DMS53 treated with DMSO at 0.1 percent for 48 hours (cell line): ENCODE data around the gene GRM5.

ENCODE experiments used
- DNase-seq: peaks from one replicate; lab custom pipeline; 2025; ENCODE audit not compliant: unreplicated experiment; lab: John Stamatoyannopoulos, UW

GRM5 gene

DNA sequence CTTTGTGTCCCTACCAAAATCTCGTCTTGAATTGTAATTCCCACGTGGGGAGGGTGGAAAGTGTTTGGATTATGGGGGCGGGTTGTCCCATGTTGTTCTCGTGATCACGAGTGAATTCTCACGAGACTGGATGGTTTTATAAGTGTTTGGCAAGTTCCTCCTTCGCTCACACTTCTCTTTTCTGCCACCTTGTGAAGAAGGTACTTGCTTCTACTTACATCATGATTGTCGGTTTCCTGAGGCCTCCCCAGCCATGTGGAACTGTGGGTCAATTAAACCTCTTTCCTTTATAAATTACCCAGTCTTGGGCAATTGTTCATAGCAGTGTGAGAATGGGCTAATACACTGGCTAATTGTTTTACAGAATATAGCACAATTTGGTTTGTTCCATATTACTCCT is 326.3 kb downstream of the GRM5 start:
- no peak for DNase-seq

GRCh38 chr11:88709567-88709966 is 356.2 kb downstream of the GRM5 start:
- no peak for DNase-seq

DNA sequence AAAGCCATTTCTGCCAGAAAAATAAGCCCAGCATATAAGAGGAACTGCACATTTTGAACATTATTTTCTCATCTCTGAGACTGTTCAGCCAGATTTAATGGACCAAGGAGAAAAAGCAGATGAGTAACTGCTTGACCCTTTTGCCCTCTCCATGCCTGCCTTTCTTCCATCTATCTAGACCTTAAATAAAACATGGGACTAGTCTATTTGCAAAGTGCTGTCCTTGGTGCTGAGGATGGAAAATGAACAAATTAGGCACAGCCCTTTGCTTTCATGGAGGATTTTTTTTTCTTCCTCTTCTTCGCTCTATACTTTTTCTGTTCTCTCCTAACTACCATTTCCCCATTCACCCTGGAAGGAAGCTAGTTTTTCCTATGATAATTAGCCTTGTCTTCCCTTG is 361.3 kb downstream of the GRM5 start:
- no peak for DNase-seq

DNA sequence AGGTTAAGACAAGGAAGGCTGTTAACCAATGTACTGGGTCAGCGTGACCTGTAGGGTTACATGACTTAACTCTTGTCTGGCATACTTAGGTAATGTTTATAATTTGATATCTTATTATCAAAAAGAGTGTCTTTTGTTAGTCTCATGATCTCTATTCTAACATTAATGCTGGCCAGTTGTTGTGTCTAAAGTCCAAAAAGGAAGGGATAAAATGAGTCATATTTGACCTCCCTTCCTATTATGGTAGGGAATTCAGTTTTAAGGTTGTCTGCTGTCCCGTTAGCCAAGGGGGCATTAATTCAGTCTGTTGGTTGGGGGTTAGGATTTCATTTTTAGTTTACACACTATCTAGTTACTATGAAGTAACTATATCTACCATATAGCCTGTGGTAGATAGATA is 364.0 kb downstream of the GRM5 start:
- DNase-seq = no peak

- no peak for DNase-seq
Measured at GRCh38 chr11:88697139-88697538, 368.6 kb downstream of the GRM5 start.

DNA sequence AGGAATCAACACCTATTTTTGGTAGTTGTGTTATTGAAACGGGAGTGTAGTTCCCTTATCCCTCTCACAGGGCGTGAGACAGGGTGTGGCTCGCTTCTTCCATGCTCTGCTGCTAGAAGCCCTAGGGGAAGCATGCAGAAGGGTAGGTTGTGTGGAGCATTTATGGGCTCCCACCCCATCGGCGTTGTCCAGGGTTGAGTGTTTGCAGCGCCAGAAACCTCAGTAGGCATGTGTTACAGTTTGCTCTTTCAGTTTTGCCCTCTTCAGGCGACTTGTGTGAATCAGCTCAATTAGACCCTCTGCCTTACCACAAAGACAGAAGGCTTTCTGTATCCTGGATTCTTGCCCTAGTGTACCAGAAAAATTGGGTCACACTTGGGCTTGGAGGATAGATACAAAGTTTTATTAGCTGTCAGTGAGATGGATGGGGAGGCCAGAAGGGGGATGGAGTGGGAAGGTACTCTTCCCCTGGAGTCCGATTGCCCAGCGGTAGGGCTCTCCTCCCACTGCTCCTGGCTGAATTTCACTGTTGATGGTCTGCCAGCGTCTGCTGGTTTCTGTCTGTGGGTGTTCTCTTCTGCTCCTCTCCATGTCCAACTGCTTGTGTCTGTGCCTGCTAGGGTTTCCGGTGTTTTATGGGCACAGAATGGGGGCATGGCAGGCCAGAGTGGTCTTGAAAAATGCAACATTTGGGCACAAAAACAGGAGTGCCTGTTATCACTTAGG is 369.9 kb downstream of the GRM5 start:
- no peak for DNase-seq

DNA sequence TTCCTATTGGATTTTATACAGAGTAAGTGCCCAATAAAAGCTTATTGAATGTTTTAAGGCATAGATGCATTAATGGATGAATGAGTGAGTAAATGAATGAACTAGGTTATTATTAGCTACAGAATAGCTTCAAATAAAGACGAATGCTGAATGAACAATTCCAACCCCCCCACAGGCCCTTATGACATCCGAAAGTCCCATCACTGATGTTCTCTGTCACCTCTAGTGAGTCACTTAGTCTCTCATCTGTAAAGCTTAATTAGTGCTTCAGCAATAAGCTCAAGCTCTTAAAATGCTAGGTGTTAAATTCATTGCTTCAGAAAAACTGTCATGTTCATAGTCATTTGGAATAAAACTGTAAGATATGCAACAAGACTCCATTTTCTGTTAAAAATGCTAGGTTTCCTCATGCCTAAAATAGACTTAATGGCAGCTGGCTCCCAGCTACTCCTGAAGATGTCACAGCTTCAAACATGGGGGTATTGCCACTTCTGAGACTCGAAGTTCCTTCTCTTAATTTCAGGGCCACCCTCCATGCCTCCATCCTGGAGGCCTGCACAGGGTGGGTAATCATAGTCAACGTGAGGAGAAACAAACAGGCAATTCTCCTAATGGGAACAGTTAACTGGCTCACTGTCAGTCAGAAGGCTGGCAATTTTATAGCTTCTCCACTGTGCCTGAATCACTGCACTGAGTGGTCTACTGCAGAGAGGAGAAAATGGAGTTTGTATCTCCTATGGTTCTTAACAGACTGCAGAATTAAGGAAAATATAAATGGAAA is 373.3 kb downstream of the GRM5 start:
- no peak for DNase-seq

GRCh38 chr11:88689548-88690240 is 376.1 kb downstream of the GRM5 start:
- DNase-seq = peak; percentile 10

DNA sequence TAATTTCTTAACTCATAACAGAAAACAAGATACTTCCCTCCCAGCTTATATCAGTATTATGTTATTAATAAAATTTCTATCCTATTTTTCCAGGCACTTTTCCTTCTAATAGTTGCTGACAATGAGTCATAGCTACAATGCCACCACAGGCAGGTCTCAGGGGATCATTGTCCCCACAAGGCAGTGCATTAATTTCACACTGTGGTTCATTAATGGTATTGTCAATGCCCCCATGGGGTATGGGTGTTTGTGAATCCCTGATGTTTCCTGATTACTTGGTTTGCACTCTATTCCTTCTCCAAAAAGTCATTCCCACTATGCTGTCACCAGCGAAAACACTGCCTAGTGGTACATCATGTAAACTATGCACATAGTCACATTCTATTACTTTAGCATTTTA is 382.8 kb downstream of the GRM5 start:
- DNase-seq = no peak

- DNase-seq = no peak
Measured at GRCh38 chr11:88680806-88681205, 385.0 kb downstream of the GRM5 start.

DNA sequence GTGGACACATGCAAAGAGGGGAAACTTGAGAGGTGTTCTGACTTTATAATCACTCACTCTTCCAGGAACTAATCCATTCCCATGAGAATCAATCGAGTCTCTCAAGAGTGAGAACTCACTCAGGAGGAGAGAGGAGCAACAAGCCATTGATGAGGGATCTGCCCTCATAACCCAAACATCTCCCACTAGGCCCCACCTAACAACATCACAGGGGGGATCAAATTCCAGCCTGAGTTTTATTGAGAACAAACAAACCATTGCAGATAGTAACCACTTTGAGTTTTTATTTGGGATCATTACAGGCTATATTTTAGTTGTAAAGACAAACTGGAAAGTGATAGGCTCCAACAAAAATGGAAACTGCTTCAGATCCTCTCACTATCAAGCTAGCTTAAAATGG is 399.4 kb downstream of the GRM5 start:
- DNase-seq = no peak

- no peak for DNase-seq
Measured at GRCh38 chr11:88657076-88657738, 408.6 kb downstream of the GRM5 start.

DNA sequence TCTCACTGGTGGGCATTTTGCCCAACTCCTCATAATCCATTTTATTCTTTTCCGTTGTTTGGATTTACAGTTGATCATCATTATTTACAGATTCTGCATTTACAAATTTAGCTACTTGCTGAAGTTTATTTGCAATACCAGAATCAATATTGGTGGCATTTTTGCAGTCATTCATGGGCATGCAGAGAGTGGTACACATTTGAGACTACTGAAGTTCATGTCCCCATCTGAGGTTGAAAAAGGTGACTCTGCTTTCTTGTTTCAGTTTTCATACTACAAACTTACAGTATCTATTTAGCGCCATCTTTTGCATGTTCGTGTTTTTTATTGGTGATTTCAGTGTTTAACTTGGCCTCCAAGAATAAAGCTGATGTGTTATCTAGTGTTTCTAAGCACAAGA is 409.5 kb downstream of the GRM5 start:
- no peak for DNase-seq

DNA sequence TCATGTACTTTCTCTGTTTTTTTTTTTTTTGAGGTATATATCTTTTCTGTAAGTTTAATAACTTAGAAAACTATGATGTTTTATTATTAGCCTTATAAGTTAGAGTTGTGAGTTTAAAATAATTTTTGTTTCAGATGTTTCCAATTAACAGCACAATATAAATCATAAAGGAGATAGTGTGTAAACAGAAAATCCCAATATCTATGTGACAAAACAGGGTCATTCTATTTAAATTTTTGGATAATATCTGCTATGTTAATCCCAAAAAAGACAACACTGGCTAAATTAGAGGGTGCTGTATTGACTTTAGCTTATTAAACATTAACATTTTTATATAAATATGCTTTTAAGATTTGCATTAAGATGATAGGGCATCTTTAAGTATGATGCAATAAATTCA is 410.1 kb downstream of the GRM5 start:
- DNase-seq = no peak

DNA sequence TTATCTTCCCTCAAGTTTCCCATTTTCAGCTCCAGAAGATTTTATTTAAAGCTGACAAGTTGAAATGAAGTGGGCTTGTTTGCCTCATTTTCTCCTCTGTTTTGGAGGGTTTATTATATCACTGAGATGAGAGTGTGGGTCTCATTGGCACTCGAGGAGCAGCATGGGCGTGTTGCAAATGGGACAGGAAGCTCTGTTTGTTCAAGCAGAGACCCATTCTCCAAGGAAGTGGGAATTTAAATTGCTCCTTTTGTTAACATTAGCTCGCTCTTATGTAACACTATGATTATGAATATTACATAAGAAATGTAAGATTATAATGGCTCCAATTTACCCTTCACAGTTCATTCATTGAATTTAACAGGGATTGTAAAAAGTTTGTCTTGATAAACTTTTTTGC is 410.6 kb downstream of the GRM5 start:
- DNase-seq = no peak

GRCh38 chr11:88651556-88651955 is 414.2 kb downstream of the GRM5 start:
- no peak for DNase-seq

GRCh38 chr11:88644724-88645123 is 421.1 kb downstream of the GRM5 start:
- DNase-seq = no peak

DNA sequence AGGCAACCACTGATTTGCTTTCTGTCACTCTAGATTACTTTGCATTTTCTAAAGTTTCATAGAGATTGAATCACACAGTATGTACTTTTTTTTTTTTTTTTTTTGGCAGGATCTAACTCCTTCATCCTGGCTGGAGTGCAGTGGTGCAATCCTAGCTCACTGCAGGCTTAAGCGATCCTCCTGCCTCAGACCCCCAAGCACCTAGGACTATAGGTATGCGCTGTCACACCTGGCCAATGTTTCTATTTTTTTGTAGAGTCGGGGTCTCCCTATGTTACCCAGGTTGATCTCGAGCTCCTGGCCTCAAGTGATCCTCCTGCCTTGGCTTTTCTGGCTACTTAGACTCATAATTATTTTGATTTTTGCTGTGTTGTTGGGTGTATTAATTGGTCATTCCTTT is 433.6 kb downstream of the GRM5 start:
- DNase-seq = no peak

- DNase-seq = no peak
Measured at GRCh38 chr11:88631497-88631896, 434.3 kb downstream of the GRM5 start.

- no peak for DNase-seq
Measured at GRCh38 chr11:88629496-88629895, 436.3 kb downstream of the GRM5 start.

DNA sequence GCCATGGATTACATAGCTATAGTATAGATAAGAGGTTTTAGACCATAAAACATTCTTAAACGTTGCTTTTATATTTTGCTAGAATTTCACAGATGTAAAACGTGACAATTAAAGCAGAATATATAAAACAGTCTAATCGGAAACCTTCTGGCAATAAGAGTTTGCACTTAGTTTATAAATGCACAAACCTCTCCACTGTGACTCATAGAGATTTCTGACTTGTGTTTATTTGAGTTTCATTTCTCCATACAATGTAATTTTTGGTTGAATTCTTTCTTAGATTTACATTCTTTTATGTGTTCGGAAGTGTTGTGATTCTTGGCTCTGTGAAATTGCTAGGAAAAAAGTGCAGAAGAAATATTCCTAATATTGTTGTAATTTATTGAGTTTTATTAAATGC is 439.6 kb downstream of the GRM5 start:
- DNase-seq = no peak

DNA sequence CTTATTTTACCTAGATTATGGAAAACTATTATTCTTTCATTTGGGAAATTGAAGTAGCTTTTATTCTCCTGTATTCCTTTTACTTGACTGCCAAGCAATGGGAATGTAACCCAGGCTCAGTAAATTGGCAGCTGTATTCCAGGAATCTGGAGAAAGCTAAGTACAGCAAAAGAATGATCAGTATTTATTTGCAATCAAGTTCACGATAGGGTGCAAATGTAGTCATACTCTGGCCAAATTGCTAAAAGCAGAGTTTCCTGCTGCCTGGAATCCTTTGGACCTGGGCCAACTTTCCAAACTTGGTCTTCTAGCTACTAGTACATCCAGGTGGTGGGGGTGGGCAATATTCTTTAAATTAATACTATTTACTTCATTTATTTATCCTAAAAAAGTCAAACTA is 442.3 kb downstream of the GRM5 start:
- no peak for DNase-seq
